Measurements from ENCODE around the gene FBXW8.

The FBXW8 gene

DNA sequence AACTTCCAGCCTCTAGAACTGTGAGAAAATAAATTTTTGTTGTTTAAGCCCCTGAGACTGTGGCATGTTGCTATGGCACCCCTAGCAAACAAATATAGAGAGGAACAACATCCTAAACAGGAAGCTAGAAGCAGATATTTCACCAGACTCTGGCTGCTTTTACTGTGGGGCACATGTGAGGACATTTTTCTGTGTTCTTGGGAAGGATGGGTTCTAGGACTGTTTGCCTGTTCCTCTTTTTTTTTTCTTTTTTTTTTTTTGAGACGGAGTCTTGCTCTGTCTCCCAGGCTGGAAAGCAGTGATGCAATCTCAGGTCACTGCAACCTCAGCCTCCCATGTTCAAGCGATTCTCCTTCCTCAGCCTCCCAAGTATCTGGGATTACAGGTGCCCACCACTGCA, 25.3 kb upstream of the FBXW8 start:
- DNase-seq (ENCODE audit: low read depth), result no peak

DNA sequence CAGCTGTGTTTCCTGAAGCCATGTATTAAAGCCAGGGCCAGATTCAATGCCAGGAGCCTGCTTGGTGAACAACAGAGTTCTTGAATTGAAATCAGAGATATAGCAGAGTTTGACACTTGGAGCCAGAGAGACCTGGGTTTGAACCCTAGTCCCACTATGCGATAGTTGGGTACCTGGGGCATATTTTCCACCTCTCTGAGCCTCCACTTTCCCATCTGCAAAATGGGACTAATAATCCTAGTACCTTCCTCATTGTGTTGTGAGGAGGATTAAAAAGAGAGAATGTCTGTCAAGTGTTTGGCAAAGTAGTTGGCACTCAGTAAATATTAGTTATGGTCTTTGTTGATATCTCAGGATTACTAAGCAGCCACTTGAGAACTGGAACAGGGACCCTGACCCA, 23.5 kb upstream of the FBXW8 start:
- no peak for DNase-seq (ENCODE audit: low read depth)

DNA sequence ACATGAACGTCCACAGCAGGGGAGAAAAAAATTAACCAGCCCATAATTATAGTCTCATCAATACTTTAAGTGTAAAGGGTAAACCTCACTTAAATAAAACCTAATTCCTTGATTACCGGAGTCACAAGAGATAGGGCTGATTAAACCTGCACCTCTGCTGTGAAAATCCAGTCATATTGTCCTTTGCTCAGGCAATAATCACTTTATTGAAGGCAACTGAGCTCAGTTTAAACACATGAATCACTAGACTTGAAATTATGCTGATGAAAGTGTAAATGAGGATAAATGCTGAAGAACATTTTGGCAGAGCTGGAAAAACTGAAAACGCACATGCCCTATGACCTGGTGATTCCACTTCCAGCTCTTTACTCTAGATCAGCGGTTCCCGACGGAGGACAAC, 22.9 kb upstream of the FBXW8 start:
- DNase-seq (ENCODE audit: low read depth), result no peak

DNA sequence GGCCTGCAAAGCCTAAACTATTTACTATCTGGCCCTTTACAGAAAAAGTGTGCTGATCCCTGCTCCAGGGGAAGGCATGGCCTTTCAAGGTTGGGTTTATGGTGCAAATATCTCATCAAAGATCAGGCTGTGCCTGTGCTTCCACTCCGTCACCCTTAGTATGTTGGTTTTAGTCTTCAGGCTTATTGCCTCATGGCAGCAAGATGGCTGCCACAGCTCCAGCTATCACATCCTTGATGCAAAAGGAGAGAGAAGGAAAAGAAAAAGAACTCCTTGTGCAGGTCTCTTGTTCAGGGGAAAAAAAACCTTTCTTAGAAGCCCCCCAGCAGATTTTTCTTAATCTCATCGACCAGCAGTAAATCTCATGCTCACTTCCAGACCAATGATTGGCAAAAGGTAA, 20.4 kb upstream of the FBXW8 start:
- no peak for DNase-seq (ENCODE audit: low read depth)

DNA sequence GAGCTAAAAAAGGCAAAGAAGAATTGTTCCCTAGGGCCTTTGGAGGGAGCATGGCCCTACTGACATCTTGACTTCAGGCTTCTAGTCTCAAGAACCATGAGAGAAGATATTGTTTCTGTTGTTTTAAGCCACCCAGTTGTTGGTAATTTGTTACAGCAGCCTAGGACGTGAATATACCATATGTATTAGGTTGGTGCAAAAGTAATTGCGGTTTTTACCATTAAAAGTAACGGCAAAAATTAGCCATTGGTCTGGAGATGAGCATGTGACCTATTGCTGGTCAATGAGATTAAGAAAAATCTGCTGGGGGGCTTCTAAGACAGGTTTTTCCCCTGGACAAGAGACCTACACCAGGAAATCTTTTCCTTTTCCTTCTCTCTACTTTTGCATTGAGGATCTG, 19.7 kb upstream of the FBXW8 start:
- no peak for DNase-seq (ENCODE audit: low read depth)

DNA sequence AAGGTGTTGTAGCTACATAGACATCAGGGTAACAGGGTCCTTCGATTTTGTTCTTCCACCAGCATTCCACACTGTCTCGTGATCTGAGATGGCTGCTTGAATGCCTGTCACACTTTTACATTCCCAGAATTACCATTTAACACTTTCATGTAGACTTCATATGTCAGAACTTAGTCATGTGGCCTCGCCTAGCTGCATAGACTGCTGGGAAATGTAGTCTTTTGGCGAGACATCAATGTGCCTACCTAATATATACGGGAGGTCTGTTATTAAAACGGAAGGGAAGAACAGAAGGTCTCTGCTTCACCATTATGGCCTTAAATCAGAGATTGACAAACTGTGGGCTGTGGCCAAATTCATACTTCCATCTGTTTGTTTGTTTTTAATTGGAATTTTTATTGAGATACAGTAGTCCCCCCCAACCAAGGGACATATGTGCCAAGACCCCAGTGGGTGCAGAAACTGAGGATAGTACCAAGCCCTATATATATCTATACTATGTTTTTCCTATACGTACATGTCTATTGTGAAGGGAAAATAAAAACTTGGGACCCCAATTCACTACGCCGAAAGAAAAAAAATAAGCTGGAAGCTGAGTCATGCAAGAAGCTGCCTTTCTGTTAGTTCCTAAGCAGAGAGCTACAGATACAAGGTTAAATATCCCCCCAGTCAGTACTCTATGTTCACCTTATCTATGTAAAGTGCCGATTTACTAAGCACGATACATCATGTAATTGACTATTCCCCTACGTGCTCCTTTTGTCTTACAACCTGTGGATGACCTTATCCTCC, 18.2 kb upstream of the FBXW8 start:
- DNase-seq (ENCODE audit: low read depth), result no peak

DNA sequence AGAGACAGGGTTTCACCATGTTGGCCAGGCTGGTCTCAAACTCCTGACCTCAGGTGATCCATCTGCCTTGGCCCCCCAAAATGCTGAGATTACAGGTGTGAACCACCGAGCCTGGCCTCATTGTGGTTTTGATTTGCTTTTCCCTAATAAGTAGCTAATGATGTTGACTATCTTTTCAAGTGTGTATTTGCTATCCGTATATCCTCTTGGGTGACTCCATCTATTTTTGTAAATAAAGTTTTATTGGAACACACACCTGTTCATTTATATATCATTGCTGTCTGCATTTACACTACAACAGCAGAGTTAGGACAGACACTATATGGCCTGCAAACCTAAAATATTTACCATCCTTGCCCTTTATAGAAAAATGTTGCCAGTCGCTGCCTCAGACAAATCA, 15.8 kb upstream of the FBXW8 start:
- DNase-seq (ENCODE audit: low read depth), result no peak

DNA sequence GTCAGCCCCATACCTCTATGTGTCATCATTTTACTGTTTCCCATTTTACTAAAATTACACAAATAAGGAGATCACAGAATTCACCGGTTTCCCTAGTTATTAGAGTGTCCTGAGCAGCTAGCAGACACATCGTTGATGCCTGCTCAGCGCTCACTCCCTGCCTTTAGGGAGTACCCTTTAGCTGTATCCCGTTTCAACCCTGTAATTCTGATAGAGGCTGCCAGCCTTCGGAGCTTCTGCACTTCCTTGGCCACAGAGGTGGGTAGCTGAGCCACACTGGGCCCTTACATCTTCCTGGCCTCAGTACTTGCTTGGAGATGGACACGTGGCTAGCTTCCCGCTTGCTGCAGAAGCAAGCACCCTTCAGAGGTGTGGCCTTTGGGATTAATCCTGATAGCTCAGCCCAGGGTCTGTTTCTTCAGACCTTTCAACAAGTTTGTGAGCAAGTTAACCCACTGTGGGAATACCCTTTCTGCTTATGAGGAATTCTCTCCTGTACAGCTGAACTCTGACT, 14.3 kb upstream of the FBXW8 start:
- no peak for DNase-seq (ENCODE audit: low read depth)

DNA sequence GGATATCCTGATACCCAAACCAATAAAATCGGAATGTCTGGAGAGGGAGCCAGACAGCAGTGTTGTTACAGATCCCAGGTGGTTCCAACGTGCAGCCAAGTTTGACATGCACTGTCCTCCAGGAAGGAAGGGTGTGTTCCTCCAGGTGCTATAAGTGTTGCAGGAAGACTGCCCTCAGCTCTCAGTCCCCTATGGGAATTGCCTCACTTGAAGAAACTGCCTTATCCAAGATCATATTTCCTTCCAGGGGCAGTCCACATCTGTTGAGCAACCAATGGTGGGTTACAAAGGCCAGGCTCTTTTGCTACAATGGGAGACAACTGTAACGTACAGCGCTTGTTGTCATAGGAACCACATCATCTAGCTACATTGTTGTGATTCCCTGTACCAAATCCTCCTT, 13.3 kb upstream of the FBXW8 start:
- no peak for DNase-seq (ENCODE audit: low read depth)

DNA sequence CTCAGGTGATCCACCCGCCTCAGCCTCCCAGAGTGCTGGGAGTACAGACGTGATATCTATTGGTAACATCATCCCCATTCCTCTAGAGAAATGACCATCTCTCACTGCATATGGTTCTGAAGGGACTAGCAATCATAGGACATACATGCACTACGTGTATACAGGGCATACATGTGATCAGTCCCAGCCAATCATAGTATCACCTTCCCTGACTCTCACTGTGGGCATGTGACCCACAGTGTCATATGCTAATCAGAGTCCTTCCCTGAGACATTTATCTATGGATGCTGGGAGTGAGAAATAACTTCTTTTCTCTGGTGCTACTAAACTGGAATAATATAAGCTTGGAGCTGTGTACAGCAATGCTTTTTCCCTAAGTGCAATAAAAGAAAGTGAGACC, 12.1 kb upstream of the FBXW8 start:
- DNase-seq (ENCODE audit: low read depth), result no peak

DNA sequence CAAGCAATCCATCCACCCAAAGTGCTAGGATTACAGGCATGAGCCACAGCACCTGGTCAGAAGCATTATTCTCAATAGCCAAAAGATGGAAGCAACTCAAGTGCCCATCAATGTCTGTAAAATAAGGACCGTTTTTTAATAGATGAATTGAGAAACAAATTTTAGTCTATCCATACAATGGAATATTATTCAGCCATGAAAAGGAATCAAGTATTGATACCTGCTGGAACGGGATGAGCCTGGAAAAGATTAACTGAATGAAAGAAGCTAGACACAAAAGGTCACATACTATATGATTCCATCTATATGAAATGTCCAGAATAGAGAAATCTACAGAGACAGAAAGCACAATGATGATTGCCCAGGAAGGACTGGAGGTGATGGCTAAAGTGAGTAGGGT, 9.1 kb upstream of the FBXW8 start:
- DNase-seq (ENCODE audit: low read depth), result no peak

DNA sequence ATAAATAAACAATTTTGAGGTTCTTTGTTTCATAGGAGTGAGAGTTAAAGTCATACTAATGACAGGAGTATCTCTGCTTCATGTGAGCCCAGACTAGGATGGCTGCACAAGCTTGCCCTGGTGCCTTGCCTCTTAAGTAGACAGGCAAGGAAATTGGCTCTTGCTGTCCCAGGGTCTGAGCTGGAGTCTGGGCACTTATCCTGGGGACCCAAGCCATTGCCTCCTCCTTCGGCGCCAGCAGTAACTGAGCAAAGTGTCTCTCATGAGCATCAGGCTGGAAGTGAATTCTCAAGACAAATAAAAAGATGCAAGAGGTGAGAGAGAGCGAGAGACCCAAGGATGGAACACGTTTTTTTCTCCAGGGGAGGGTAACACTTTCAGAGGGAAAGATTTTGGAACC, 6.9 kb upstream of the FBXW8 start:
- DNase-seq (ENCODE audit: low read depth), result no peak

DNA sequence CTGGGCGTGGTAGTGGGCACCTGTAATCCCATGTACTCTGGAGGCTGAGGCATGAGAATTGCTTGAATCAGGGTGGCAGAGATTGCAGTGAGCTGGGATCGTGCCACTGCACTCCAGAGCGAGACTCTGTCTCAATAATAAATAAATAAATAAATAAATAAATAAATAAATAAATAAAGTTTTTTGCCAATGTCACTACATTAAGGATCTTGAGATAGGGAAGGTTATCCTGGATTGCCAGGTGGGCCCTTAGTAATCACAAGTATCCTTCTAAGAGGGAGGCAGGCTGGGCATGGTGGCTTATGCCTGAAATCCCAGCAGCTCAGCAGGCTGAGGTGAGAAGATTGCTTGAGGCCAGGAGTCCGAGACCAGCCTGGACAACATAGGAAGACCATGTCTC, 4.5 kb upstream of the FBXW8 start:
- no peak for DNase-seq (ENCODE audit: low read depth)

DNA sequence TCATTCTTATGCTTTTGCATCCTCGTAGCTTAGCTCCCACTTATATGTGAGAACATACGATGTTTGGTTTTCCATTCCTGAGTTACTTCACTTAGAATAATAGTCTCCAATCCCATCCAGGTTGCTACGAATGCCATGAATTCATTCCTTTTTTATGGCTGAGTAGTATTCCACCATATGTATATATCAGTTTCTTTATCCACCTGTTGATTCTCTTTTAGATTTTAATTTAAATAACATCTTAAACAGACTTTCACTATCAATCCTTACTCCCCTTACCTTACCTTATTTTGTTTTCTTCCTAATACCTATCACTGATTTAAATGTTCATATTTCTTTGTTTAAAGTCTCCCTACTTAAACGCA, 488 bp upstream of the FBXW8 start:
- DNase-seq (ENCODE audit: low read depth), result no peak

DNA sequence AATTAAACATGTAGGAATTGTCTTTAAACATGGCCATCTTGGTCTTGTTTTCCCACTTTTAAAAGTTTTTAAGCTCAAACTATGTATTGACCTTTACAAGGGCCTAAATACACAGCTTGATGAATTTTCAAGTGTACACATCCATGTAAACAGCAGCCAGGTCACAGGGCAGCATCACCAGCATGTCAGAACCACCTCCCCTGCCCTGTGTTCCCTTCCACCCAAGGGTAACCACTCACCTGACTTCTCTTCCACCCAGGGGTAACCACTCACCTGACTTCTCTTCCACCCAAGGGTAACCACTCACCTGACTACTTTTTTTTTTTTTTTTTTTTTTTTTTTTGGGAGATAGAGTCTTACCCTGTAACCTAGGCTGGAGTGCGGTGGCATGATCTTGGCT, 4.6 kb downstream of the FBXW8 start:
- DNase-seq (ENCODE audit: low read depth), result no peak

DNA sequence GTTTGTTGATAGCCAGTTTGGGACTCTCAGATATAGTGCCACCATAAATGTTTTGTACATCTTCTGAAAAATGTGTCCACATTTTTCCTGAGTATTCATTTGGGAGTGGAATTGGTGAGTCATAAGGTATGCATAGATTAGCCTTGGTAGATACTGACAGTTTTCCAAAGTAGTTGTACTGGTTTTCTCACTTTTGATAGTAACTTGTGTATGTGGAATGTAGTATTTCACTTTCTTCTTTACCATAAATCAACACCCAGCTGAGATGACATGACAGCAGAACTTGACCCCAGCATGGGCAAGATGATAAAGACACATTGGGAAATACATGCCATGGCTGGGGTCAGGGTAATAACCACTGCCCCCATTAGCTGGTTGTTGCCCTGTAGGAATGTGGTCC, 5.4 kb downstream of the FBXW8 start:
- DNase-seq (ENCODE audit: low read depth), result no peak

DNA sequence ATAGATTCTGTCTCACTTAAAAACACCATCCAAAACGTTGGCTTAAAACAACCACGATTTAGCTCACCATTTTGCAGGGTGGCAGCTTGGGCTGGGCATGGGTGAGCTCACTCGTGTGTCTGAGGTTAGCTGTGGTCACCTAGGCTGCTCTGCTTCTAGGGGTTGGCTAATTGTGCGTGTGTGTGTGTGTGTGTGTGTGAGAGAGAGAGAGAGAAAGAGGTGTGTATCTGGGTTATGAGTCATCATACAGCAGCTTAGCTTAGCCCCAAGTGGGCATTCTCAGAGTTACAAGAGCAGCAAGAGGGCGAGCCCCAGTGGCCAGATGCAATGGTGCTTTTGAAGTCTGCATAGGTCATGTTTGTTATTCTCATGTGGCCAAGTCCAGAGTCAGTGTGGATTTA, 6.0 kb downstream of the FBXW8 start:
- DNase-seq (ENCODE audit: low read depth), result peak; percentile 30

DNA sequence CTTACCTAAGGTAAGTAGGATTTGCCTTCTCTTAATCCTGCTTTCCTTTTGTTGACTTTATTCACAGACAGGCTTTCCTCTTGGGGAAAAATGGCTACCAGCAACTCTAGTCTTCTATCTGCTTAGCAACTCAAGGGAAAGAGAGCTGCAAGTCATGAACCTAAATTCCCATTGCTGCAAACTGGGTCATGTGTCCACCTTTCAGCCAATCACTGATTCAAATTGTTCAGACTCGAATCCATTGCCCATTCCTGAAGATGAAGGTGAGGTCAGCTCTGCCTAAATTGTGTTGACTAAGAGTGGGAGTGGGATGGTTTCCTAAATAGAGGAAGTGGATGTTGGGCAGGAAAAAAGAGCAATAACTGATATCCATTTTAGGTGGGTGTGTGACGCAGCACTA, 7.7 kb downstream of the FBXW8 start:
- no peak for DNase-seq (ENCODE audit: low read depth)

DNA sequence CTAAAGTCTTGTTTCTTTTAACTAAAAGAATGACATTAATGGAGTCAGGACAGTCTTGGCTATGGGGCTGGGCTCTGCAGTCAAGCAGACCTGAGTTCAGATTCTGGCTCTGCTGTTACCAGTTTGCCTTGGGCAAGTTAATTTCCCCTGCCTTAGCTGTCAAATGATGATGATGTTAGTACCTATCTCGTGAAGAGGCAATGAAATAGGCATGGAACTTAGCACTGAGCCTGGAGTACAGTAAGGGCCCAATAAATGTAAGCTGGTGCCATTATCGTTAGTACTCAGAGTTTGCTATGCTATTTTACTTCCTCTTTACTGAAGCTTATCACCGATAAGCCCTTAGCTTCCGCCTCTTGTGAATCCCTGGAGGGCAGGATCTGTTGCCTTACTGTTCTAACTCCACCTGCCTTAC, 8.5 kb downstream of the FBXW8 start:
- no peak for DNase-seq (ENCODE audit: low read depth)

DNA sequence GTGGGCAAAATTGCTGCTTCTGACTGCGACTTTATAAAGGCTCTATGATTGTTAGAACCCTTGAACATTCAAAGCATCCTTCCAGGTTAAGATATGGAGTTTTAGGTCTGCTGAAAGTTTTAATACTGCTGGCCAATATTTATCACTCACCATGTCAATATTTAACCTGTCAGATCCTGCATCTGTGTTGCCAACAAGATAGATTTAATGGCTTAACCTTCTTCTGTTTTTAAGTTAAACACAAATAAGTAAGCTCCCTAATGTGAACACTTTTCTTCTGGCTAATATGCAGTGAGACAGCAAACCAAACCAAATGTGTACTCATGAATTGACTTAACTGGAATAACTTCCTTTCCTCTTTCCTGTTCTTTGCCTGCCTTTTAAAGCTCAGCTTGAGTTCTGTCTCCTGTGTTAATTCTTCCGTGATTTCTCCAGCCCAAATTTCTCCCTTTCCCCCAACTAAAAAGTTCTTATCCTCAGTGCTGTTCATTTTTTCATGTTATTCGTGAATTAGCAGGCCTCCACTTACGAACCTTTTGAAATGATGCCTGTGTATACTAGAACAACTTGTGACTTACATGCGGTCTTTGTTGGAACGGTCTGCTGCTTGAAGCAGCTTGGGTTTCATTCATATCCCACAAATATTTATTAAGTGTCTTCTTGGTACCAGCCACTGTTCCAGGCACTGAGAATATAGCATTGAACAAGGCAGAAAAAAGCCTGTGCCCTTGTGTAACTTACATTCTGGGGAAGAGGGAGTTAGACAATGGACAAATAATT, 9.1 kb downstream of the FBXW8 start:
- DNase-seq (ENCODE audit: low read depth), result no peak

DNA sequence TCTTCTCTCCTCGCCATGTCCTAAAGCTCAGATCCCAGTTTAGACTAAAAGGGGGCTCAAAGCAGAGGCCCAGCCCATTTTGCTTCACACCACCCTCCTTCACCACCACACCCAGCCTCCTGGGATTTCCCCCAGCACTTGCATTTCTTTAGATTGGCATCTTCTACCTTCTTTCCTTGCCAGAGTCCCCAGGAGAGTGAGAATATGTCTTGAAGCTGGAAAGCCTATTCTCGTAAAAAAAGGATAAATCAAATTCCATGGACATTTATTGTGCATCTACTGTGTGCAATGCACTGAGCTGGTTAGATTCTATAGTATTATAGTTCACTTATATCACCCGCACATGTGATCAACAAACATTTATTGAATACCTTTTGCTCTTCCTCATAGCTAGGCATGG, 10.2 kb downstream of the FBXW8 start:
- DNase-seq (ENCODE audit: low read depth), result no peak

DNA sequence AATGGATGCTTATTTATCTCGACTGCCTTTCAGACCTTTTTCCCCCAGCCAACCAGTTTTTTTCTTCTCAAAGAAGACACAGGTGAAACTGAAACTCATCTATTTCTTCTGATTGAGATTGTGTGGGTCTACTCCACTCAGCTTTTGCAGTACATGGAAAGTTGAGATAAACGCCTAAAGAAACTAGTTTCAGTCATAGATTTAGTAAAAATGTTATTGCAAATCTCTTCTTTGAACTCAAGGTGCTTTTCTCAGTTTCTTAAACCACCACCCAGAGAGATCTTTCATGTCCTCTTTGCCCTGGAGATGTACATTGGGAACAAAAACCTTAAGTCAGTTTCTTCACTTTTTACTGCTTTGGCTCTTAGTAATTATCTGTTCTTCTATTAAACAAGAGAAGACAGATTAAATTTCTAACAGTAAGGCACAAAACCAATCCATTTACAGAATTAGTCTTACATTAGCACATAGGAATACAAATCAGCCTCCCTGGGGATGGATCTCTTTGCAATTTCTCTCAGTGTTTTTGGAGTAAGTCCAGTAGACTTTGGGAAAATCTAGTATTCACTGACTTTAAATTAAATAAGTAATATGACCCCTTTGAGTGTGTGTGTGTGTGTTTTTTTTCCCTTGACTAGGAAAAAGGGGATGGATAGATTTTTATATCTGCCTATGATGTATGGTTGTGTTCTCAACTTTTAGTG, 11.6 kb downstream of the FBXW8 start:
- DNase-seq (ENCODE audit: low read depth), result peak; percentile 62

Data from stromal cell of bone marrow (primary cell).